DMS79 (cell line): ENCODE results near the gene GNA12.
"Not testable (repeated sequence)": the region's sequence is repeated elsewhere in the genome, so short reads cannot be mapped to it uniquely, and the experiment has no call there.

Experiments
- DNase-seq: peaks from one replicate; lab custom pipeline; 2025; lab: John Stamatoyannopoulos, UW

The GNA12 gene

DNA sequence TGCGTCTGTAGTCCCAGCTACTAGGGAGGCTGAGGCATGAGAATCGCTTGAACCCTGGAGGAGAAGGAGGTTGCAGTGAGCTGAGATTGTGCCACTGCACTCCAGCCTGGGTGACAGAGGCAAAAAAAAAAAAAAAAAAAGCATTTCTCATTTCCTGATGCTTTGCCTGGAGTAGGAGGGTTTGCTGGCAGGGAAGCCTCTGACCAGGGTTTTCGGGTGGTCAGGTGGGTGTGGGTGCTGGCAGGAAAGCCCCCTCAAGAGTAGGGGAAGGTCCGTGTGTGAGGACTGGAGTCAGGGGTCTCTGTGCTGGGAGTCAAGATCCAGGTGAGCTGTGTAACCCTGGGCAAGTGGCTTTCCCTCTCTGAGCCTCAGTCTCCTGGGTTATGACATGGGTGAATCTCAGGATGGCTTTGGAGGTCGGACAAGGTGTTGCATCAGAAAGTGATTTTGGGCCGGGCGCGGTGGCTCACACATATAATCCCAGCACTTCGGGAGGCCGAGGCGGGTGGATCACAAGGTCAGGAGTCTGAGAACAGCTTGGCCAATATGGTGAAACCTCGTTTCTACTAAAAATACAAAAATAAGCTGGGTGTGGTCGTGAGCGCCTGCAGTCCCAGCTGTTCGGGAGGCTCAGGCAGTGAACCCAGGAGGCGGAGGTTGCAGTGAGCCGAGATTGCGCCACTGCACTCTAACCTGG lies 152.9 kb downstream of the GNA12 start:
- DNase-seq, result no peak

DNA sequence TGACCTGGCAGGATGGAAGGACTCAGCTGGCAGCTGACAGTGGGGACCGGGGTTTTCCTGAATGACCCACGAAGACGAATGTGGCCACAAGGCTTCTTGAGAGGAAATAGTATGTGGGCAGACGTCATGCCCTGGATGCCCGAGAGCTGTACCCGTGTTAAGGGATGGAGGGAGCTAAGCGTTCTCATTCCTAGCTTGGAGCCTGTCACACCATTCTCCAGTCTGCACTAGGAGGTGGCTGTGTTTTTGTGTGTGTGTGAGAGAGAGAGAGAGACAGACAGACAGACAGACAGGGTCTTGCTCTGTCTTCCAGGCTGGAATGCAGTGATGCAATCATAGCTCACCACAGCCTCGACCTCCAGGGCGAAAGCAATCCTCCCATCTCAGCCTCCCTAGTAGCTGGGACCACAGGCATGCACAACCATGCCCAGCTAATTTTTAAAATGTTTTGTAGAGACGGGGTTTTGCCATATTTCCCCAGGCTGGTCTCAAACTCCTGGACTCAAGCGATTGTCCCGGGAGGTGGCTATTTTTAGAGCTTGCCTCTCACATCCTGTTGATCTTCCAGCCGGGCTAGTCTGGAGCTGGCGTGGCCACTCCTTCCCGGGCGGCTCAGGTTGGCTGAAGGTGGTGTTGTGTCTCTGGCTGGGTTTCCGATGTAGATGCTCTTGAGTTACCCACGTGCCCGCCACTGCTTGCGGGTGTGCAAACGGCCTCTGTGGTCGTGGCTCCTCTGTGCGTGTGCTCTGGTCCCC lies 154.0 kb downstream of the GNA12 start:
- no peak for DNase-seq

DNA sequence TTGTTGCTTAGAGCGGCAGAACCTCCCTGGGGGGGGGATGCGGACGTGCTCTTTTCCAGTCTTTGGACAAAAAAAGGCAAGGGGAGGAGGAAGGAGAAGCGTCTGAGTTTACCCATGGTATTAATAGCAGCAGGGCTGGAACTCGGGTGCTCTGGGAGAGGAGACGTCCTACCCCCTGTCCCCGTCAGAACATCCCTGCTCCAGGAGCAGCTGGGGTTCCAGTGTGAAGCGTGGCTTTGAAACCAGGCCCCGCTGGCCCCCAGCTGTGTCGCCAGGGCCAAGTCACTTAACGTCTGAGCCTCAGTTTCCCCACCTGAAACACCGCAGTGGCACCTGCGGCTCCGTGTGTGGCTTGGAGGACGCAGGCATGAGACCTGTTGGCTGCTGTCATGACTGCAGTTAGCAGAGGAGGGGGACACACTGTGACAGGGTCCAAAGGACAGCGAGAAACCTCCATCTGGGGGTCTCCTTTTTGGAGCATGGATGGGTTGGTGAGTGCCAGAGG lies 154.7 kb downstream of the GNA12 start:
- DNase-seq, result no peak

DNA sequence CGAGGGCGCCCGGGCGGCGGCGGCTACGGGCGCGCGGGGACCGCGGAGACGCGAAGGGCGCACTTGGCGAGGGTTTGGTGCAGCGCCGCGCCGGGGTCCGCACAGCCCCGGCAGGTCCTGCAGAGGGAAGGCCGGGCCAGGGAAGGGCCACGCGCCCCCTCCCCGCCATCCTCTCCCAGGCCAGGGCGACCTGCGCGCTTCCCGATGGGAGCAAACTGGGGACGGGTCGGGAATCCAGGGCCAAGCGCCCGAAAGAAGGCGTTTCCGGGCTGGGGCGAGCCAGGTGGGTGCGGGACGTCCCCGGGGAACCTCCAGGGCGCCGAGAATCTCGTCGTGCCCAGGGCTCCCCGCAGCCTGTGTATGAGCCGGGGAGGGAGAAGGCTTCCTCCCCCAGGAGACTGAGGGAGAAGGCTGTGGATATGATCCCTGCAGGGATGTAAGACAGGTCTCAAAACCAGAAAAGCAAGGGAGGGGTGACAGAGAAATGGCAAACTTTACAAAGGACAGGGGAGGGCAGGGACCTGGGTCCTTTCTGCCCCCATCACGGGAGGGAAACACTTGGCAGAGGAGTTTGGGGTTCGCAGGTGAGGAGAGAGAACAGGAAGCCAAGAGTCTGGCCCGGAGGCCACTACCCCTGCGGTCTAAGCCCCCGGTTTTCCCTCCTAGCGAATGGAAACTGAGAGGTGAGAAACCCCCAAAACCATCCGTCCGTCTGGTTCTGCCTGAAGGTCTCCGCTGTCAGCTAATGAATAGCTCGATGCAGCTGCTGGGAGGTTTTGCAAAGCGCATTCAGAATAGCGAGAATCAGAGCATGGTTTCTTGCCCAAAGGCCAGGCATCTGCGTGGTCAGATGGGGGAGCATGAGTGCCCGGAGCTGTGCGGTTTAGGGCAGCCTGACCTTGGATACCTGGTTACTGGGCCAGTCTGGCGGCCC lies 155.4 kb downstream of the GNA12 start:
- DNase-seq, result no peak

DNA sequence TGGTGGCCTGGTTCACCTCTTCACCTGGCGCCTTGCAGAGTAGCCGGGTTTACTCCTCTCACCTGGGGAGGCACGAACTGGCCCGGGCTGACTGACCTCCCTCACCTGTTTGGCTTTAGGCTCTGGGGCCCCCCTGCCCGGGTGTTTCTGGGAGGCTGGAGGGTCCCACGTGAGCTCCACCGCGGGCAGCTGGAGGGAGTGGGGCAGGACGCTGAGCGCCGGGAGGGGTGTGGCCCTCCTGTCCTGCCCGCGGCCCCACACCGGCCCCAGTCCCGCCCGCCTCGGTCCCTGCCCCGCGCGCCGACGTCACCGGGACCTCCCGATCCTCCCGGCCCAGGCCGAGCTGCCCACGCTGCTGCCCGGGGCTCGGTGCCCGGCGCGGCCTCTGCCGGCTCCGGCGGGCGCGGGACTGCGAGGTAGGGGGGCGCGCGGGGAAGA lies 156.2 kb downstream of the GNA12 start, which contains the start of gene AMZ1:
TSS of gene AMZ1 (plus strand) at position 322 of the 438 bp plus-strand sequence. CDS start 12,250 bp downstream, outside the sequence.
- DNase-seq, result no peak

DNA sequence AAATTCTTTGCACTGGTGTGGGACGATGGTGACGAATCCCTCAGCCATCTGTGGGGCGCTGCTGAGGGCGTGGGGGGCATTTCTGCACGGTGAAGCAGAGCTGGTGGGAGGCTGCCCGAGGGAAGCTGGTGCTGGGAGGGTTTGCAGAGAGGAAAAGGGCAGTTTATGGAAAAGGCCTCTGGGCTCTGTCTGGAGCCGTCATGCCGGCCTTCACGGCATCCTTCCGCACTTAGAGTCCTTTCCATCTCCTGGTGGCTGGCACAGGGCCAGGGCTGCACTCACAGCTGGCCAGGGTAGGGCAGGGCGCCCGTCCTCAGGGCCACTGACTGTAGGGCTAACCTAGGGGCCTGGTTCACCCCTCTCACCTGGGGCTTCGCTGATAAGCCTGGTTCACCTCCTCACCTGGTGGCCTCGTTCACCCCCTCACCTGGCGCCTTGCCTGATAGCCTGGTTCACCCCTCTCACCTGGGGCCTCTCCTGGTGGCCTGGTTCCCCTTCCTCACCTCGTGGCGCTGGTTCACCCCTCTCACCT lies 156.7 kb downstream of the GNA12 start:
- peak; percentile 27 for DNase-seq

DNA sequence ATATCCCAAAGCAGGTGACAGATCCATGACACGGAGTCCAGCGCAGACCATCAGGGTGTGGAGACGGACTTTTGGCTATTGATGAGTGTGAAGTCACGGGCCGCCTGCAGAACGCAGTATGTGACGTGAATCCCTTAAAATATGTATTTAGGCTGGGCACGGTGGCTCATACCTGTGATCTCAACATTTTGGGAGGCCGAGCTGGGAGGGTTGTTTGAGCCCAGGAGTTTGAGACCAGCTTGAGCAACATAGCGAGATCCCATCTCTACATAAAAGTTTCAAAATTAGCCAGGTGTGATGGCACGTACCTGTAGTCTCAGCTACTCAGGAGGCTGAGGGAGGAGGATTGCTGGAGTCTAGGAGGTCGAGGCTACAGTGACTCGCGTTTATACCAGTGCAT lies 158.0 kb downstream of the GNA12 start:
- no peak for DNase-seq

DNA sequence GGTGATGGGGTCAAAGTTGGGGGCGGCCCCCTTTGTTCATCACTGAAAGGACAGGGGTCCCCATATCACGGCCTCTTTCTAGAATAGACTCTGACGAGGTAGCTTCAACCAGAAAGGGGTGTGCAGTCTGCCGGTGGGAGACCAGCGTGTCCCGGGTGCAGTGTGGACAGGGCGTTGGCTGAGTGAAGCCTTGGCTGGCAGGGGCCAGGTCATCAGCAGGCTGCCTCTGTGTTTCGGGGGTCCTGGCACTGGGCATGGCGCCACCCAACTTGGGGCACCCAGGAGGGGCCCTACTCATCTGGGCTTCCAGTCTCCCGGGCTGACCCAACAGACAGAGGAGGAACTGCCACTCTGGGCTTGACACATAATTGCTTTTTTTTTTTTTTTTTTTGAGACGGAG lies 159.6 kb downstream of the GNA12 start:
- DNase-seq, result no peak

DNA sequence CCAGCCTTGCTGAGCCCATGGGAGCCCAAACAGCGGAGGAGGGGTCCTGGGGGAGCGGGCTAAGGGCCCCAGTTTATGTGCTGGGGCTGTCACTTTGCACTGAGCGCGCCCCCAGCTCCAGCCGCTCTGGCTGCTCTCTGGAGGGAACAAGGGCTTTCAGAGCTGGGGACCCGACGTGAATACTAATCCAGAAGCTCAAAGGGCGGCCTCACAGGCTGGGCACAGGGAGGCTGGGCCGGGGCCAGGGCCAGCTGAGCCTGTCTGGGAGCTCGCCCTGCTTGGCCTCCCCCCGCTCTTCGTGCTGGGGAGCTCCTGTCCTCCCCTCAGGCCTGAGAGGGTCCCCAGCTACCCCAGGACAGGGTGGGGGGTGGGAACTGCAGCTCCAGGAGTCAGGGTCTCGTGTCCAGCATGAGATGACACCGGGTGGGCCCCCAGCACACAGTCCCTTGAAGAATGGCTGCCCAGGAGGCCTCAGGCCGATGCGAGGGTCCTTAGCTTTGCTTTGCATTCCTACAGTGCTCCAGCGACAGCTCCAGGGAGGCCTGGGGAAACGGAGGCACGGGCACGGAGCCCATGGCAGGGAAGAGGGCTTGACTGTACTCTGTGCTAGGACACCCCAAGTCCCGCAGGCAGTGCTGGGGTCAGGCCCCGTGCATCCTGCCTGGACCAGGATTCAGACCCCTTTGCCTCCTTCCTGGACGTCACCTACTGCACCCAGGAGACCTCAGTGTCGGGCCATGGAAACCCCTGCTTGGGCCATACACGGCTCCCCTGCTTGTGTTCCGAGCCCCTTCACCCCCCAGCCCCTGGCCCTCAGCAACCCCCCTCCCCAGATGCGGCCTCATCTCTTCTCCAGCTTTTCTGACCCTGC lies 161.9 kb downstream of the GNA12 start:
- DNase-seq, result no peak

DNA sequence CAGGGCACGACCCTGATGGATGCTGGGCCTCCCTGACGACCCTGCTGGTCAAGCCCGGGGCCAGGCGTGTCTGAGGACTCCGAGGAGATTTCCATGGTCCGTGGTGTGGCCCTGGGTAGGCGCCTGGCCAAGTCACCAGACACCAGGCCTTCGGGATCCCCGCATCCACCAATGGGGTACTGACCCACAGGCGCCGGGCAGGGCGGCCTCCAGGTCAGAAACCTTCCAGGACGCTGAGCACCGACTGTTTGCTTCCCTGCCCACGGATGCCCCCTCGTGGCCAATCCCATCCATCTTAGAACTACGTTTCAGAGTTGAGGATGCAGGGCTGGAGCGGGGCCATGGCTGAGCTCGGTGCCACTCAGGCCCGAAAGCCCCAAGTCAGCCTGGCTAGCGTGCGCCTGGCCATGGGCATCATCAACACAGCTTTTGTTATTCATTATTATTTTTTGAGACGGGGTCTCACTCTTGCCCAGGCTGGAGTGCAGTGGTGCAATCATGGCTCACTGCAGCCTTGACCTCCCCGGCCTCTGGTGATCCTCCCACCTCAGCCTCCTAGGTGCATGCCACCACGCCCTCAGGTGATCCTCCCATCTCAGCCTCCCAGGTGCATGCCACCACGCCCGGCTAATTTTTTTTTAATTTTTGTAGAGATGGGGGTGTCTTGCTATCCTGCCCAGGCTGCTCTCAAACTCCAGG lies 163.2 kb downstream of the GNA12 start:
- DNase-seq, result no peak

DNA sequence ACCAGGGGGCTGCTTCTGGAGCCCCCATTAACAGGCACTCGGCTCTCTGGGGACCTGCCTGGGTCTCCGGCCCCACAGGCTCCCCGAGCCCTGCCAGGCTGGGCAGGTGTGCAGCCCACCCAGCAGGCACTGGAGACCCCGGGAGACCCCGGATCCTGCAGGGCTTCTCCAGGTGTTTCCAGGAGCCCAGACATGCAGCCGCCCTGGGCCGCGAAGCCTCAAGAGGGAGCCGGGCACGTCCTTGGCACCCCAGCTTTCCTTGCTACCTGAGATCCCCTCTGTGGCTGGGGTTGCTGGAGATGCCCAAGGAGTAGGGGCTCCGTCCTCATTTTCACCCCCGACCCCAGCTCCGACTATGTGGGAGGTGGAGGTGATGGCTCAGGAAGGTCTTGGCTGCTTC lies 163.9 kb downstream of the GNA12 start:
- no peak for DNase-seq

DNA sequence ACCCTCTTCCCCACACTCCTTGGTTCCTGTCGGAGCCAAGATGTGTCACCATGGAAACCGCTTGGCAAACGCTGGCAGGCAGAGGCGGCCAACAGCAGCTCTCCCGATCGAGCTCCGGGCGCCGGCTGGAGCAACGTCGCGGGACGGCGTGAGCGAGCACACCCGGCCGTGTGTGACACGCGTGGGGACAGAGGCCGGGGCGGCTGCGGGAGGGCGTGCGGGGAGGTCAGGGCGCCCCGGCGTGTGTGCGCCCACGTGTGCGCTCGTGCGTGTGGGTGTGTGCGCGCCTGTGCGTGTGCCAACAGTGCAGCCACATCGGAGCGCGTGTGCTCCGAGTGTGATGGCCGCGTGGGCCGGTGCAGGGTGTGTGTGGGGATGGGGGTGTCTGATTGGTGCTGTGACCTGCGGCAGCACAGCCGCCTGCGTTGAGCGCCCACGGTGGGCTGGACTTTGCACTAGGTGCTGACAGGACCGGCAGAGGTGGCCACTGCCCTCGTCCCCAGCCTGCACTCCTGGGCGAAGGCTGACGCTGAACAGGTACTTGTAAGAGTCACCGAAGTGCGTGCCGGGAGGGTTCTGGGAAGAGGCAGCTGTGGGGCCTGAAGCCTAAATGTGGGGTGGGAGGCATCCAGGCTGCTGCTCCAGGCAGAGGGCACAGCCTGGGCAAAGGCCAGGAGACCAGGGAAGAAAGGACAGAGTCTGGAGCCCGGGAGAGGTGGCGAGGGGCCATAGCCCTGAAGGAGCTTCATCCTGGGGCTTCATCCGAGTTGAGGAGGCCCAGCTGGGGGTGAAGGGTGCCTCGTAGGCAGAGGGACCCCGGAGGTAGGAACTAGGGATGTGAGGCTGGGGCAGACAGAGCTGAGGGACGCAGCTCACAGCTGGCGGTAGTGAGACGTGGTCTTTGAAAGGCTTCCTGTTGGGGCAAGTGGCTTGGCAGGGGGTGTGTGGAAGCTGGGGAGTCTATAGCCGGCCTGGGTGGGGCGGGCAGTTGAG lies 164.7 kb downstream of the GNA12 start:
- peak; percentile 19 for DNase-seq

DNA sequence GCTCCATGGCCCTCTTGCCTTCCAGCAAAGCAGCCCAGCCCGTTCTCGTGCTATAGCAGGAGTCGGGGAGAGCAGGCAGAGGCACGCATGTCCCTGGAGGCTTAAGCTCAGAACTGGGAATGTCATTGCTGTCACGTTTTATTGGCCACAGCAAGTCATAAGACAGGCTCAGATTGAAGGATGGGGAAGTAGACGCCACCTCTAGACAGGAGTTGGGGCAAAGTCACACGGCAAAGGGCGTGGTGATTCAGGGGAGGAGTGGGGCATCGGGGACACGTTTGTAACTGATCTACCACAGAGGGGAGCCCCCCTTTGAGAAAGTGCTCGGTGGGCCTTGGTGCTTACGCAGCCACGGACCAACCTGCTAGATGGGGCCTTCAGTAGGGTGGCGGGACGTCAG lies 165.7 kb downstream of the GNA12 start:
- not testable (repeated sequence) for DNase-seq
